Measurements from ENCODE around the gene AUH. TPM values are rescaled to one million over a fixed set of nuclear protein-coding genes. Genes with fewer than 3 reads are reported as not detected.

AUH gene
- total and polyA plus RNA-seq, 2 donors (not counting 1 experiment from before 2014, with no cell fraction given), result 11.3 to 55.5 TPM

DNA sequence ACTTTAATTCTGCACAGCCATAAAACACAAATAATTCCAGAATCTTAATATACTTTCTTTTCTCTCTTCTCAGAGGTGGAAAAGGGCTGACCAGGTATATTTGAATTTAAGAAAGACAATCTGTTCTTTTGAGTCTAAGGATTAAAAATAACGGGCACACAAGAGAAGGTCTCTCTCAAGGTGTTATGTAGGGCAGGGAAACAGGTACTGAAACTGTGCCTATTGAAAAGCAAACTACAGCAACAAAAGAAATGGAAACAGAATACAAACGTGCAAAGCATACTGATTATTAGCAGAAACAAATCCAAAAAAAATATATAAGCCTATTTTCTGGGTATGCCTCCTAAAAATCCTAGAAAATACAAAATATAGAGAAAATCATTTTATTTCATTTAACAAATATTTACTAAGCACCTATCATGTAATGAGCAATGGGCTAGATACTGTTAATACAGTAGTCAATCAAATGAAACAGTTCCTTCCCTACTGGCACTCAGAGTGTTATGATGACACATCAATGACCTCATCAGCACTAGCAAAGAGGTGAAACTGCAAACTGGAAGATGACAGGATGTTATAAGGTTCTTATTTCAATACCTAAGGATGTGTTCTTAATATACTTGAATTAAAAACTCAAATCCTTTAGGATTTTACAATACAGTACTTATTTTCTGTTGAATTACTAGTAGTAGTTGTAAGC, 87.7 kb downstream of the AUH start:
- H3K4me1 ChIP-seq (ENCODE audit: control insufficient read depth, extremely low read depth, insufficient read depth, low read length), result no peaks in the 10 kb centered on the region
- H3K9ac ChIP-seq (ENCODE audit: insufficient read depth, low read length), result no peak overlapping the region
- no peaks in the 10 kb centered on the region for H3K79me2 ChIP-seq (ENCODE audit: control insufficient read depth, insufficient read depth, low read length)
- no peaks in the 10 kb centered on the region for H3K27me3 ChIP-seq (ENCODE audit: control insufficient read depth, insufficient read depth, low read length)
- H2AFZ ChIP-seq (ENCODE audit: low read length), result no peak overlapping the region
- H3K4me2 ChIP-seq (ENCODE audit: extremely low read depth, insufficient read depth, low read length), result no peak overlapping the region
- H4K20me1 ChIP-seq (ENCODE audit: control insufficient read depth, extremely low read depth, insufficient read depth, low read length), result no peaks in the 10 kb centered on the region
- TF ChIP-seq, protein P1, sequence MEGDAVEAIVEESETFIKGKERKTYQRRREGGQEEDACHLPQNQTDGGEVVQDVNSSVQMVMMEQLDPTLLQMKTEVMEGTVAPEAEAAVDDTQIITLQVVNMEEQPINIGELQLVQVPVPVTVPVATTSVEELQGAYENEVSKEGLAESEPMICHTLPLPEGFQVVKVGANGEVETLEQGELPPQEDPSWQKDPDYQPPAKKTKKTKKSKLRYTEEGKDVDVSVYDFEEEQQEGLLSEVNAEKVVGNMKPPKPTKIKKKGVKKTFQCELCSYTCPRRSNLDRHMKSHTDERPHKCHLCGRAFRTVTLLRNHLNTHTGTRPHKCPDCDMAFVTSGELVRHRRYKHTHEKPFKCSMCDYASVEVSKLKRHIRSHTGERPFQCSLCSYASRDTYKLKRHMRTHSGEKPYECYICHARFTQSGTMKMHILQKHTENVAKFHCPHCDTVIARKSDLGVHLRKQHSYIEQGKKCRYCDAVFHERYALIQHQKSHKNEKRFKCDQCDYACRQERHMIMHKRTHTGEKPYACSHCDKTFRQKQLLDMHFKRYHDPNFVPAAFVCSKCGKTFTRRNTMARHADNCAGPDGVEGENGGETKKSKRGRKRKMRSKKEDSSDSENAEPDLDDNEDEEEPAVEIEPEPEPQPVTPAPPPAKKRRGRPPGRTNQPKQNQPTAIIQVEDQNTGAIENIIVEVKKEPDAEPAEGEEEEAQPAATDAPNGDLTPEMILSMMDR (conservative IDR thresholded peaks at IDR 0.05 in 1 of 2, IDR thresholded peaks at IDR 0.05 in 1 of 2; ENCODE audit: low read depth in 1 of 2, low read length in 2 of 2), result no peak
- TF ChIP-seq EZH2 (IDR thresholded peaks at IDR 0.05; ENCODE audit: low read length, missing control alignments), result no peak
- H3K4me3 ChIP-seq (replicated peaks in 1 of 4; ENCODE audit: control extremely low read depth in 1 of 4, insufficient read depth in 1 of 4, low read depth in 3 of 4, low read length in 4 of 4), result no peak overlapping the region
- no peaks in the 10 kb centered on the region for H3K9me3 ChIP-seq (ENCODE audit: control insufficient read depth, insufficient read depth, low read depth, low read length)
- H3K27ac ChIP-seq (ENCODE audit: insufficient read depth, low read length), result no peak overlapping the region
- peak; percentile 63 to 65 for DNase-seq (ENCODE audit: low read depth in 2 of 2)
- H3K36me3 ChIP-seq (ENCODE audit: control insufficient read depth, insufficient read depth, low read length), result no peaks in the 10 kb centered on the region

- no peak overlapping the region for H3K4me2 ChIP-seq (ENCODE audit: extremely low read depth, insufficient read depth, low read length)
Measured at GRCh38 chr9:91271156-91271555, 90.6 kb downstream of the AUH start.

GRCh38 chr9:91269907-91270491, 91.7 kb downstream of the AUH start:
- Histone ChIP-seq H3K36me3 (ENCODE audit: control insufficient read depth, insufficient read depth, low read length) (no peaks in the 10 kb centered on the region), H2AFZ (ENCODE audit: low read length) (no peak overlapping the region), H3K9ac (ENCODE audit: insufficient read depth, low read length) (no peak overlapping the region), H4K20me1 (ENCODE audit: control insufficient read depth, extremely low read depth, insufficient read depth, low read length) (no peaks in the 10 kb centered on the region), H3K27me3 (ENCODE audit: control insufficient read depth, insufficient read depth, low read length) (no peaks in the 10 kb centered on the region), H3K79me2 (ENCODE audit: control insufficient read depth, insufficient read depth, low read length) (no peaks in the 10 kb centered on the region), H3K4me2 (ENCODE audit: extremely low read depth, insufficient read depth, low read length) (no peak overlapping the region), H3K4me3 (replicated peaks in 1 of 4; ENCODE audit: control extremely low read depth in 1 of 4, insufficient read depth in 1 of 4, low read depth in 3 of 4, low read length in 4 of 4) (no peak overlapping the region), H3K4me1 (ENCODE audit: control insufficient read depth, extremely low read depth, insufficient read depth, low read length) (no peaks in the 10 kb centered on the region), H3K9me3 (ENCODE audit: control insufficient read depth, insufficient read depth, low read depth, low read length) (no peaks in the 10 kb centered on the region), H3K27ac (ENCODE audit: insufficient read depth, low read length) (no peak overlapping the region)
- no peak for DNase-seq (ENCODE audit: low read depth in 2 of 2)
- TF ChIP-seq, protein P1 (conservative IDR thresholded peaks at IDR 0.05 in 1 of 2, IDR thresholded peaks at IDR 0.05 in 1 of 2; ENCODE audit: low read depth in 1 of 2, low read length in 2 of 2), result no peak
- TF ChIP-seq EZH2 (IDR thresholded peaks at IDR 0.05; ENCODE audit: low read length, missing control alignments), result no peak

More at GRCh38 chr9:91271156-91271555, 90.6 kb downstream of the AUH start:
- Histone ChIP-seq H2AFZ (ENCODE audit: low read length) (no peak overlapping the region), H3K9ac (ENCODE audit: insufficient read depth, low read length) (no peak overlapping the region), H3K4me3 (replicated peaks in 1 of 4; ENCODE audit: control extremely low read depth in 1 of 4, insufficient read depth in 1 of 4, low read depth in 3 of 4, low read length in 4 of 4) (no peak overlapping the region), H3K4me1 (ENCODE audit: control insufficient read depth, extremely low read depth, insufficient read depth, low read length) (no peaks in the 10 kb centered on the region), H3K36me3 (ENCODE audit: control insufficient read depth, insufficient read depth, low read length) (no peaks in the 10 kb centered on the region), H4K20me1 (ENCODE audit: control insufficient read depth, extremely low read depth, insufficient read depth, low read length) (no peaks in the 10 kb centered on the region), H3K27ac (ENCODE audit: insufficient read depth, low read length) (no peak overlapping the region), H3K27me3 (ENCODE audit: control insufficient read depth, insufficient read depth, low read length) (no peaks in the 10 kb centered on the region), H3K9me3 (ENCODE audit: control insufficient read depth, insufficient read depth, low read depth, low read length) (no peaks in the 10 kb centered on the region), H3K79me2 (ENCODE audit: control insufficient read depth, insufficient read depth, low read length) (no peaks in the 10 kb centered on the region)
- TF ChIP-seq, protein P1 (conservative IDR thresholded peaks at IDR 0.05 in 1 of 2, IDR thresholded peaks at IDR 0.05 in 1 of 2; ENCODE audit: low read depth in 1 of 2, low read length in 2 of 2), result no peak
- no peak for TF ChIP-seq EZH2 (IDR thresholded peaks at IDR 0.05; ENCODE audit: low read length, missing control alignments)
- no peak for DNase-seq (ENCODE audit: low read depth in 2 of 2)

Data from fibroblast of lung (primary cell).